ENCODE measurements around the gene RUNDC3A.
"Not testable (repeated sequence)": the region's sequence is repeated elsewhere in the genome, so short reads cannot be mapped to it uniquely, and the experiment has no call there.

DNA sequence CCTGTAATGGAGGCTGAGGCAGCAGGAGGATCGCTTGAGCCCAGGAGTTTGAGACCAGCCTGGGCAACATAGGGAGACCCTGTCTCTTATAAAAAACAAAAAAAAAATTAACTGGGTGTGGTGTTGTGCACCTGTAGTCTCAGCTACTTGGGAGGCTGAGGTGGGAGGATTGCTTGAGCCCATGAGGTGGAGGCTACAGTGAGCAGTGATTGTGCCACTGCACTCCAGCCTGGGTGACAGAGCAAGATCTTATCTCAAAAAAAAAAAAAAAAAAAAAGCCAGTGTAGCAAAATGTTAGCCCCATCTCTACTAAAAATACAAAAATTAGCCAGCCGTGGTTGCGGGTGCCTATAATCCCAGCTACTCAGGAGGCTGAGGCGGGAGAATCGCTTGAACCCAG lies 21.9 kb downstream of the RUNDC3A start:
- not testable (repeated sequence) for TF ChIP-seq ZBTB7A (tag by site-specific recombination; IDR thresholded peaks at IDR 0.05; ENCODE audit: low read depth); SALL2 (tag by site-specific recombination; IDR thresholded peaks at IDR 0.05; ENCODE audit: borderline replicate concordance); KLF16 (tag by site-specific recombination; IDR thresholded peaks at IDR 0.05); ZNF274 (IDR thresholded peaks at IDR 0.05; ENCODE audit: low read length); ZNF274 (tag by site-specific recombination; IDR thresholded peaks at IDR 0.05; ENCODE audit: borderline replicate concordance); YY1 (tag by site-specific recombination; IDR thresholded peaks at IDR 0.05); ZNF341 (tag by site-specific recombination; IDR thresholded peaks at IDR 0.05; ENCODE audit: low read depth); KLF8 (tag by site-specific recombination; IDR thresholded peaks at IDR 0.05); ZNF324 (tag by site-specific recombination; IDR thresholded peaks at IDR 0.05); TRIM28 (IDR thresholded peaks at IDR 0.05; ENCODE audit: borderline replicate concordance, low read length)
- TF ChIP-seq, protein P1, sequence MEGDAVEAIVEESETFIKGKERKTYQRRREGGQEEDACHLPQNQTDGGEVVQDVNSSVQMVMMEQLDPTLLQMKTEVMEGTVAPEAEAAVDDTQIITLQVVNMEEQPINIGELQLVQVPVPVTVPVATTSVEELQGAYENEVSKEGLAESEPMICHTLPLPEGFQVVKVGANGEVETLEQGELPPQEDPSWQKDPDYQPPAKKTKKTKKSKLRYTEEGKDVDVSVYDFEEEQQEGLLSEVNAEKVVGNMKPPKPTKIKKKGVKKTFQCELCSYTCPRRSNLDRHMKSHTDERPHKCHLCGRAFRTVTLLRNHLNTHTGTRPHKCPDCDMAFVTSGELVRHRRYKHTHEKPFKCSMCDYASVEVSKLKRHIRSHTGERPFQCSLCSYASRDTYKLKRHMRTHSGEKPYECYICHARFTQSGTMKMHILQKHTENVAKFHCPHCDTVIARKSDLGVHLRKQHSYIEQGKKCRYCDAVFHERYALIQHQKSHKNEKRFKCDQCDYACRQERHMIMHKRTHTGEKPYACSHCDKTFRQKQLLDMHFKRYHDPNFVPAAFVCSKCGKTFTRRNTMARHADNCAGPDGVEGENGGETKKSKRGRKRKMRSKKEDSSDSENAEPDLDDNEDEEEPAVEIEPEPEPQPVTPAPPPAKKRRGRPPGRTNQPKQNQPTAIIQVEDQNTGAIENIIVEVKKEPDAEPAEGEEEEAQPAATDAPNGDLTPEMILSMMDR (tag by site-specific recombination; IDR thresholded peaks at IDR 0.05), result not testable (repeated sequence)
- TF ChIP-seq, protein P2, sequence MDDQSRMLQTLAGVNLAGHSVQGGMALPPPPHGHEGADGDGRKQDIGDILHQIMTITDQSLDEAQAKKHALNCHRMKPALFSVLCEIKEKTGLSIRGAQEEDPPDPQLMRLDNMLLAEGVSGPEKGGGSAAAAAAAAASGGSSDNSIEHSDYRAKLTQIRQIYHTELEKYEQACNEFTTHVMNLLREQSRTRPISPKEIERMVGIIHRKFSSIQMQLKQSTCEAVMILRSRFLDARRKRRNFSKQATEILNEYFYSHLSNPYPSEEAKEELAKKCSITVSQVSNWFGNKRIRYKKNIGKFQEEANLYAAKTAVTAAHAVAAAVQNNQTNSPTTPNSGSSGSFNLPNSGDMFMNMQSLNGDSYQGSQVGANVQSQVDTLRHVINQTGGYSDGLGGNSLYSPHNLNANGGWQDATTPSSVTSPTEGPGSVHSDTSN (CRISPR knock-in tag; IDR thresholded peaks at IDR 0.05), result not testable (repeated sequence)
